Neural crest cell (in vitro differentiated cells): ENCODE data around the gene ANKDD1B. TPM values are rescaled to one million over a fixed set of nuclear protein-coding genes. Genes with fewer than 3 reads are reported as not detected.
"Not testable (repeated sequence)": the region's sequence is repeated elsewhere in the genome, so short reads cannot be mapped to it uniquely, and the experiment has no call there.

Experiments
- DNase-seq: peaks from one replicate; pipeline ENCODE4 v3.0.0; 2021; ENCODE audit warnings: low read depth, mixed read lengths, low spot score
- H3K27ac Mint-ChIP-seq: one replicate; pipeline ENCODE4 v1.8.0; 2021; ENCODE audit warnings: mild to moderate bottlenecking, mixed read lengths; ENCODE audit not compliant: unreplicated experiment
- H3K27me3 Mint-ChIP-seq: 2 replicates; pipeline ENCODE4 v1.8.0; 2021; ENCODE audit warnings: low read depth, mild to moderate bottlenecking, mixed read lengths
- H3K36me3 Mint-ChIP-seq: 2 replicates; pipeline ENCODE4 v1.8.0; 2021; ENCODE audit warnings: low read depth, mild to moderate bottlenecking, mixed read lengths
- H3K4me1 Mint-ChIP-seq: 2 replicates; pipeline ENCODE4 v1.8.0; 2021; ENCODE audit warnings: mixed read lengths
- H3K4me3 Mint-ChIP-seq: one replicate; pipeline ENCODE4 v1.8.0; 2021; ENCODE audit warnings: mild to moderate bottlenecking, mixed read lengths
- H3K9me3 Mint-ChIP-seq: 2 replicates; pipeline ENCODE4 v1.8.0; 2021; ENCODE audit warnings: mixed read lengths
- CTCF ChIP-seq: fragments of 200-600 bp; sonication (generic); conservative IDR thresholded peaks from 2 replicates; pipeline ENCODE4 v1.5.0; 2021; ENCODE audit warnings: antibody characterized with exemption, mild to moderate bottlenecking
- long read RNA-seq: library from polyadenylated mRNA; unstranded; transcript quantifications from one replicate; pipeline ENCODE4 v2.0.0, GENCODE V29; 2020
- total RNA-seq: library from RNA; stranded (reverse); gene quantifications from 2 replicates; pipeline ENCODE4 v1.2.1, GENCODE V29; 2021

Gene ANKDD1B
- 0.20 and 0.28 TPM in 2 replicates for total RNA-seq
- long read RNA-seq = 0 reads

GRCh38 chr5:75611311-75612225 lies at the start of gene ANKDD1B:
Gene ANKDD1B, plus strand, starts transcription at chr5:75611453. Its CDS starts 182 bp downstream, at chr5:75611635.
- Mint-ChIP-seq H3K9me3 (no peaks in the 10 kb centered on the region), H3K27me3 (peaks cover 5% of the 10 kb centered on the region), H3K27ac (peak within 1 kb of the TSS; percentile 85), H3K4me1 (peaks cover 18% of the 10 kb centered on the region), H3K4me3 (peak within 1 kb of the TSS; percentile 79), H3K36me3 (no peaks in the 10 kb centered on the region)
- TF ChIP-seq CTCF = no peak
- DNase-seq = peak; percentile 41

- H3K9me3 Mint-ChIP-seq = peaks cover 22% of the 10 kb centered on the region
- peaks cover 15% of the 10 kb centered on the region for H3K4me1 Mint-ChIP-seq
- peaks cover 44% of the 10 kb centered on the region for H3K36me3 Mint-ChIP-seq
- H3K27me3 Mint-ChIP-seq, DNase-seq, H3K4me3 Mint-ChIP-seq: not testable (repeated sequence)
- peak overlapping the region; percentile 22 for H3K27ac Mint-ChIP-seq
These were observed 45.1 kb upstream of the ANKDD1B start for GRCh38 chr5:75565991-75566709.

- H3K4me3 Mint-ChIP-seq = no peak overlapping the region
- no peak for DNase-seq
- peaks cover 19% of the 10 kb centered on the region for H3K9me3 Mint-ChIP-seq
- H3K36me3 Mint-ChIP-seq = peaks cover 39% of the 10 kb centered on the region
- H3K4me1 Mint-ChIP-seq = peaks cover 15% of the 10 kb centered on the region
- no peaks in the 10 kb centered on the region for H3K27me3 Mint-ChIP-seq
- no peak for TF ChIP-seq CTCF
- peak overlapping the region; percentile 22 for H3K27ac Mint-ChIP-seq
These were observed 44.4 kb upstream of the ANKDD1B start for GRCh38 chr5:75566710-75567309.

- Mint-ChIP-seq H3K4me1 (peaks cover 15% of the 10 kb centered on the region), H3K27ac (peak overlapping the region; percentile 23), H3K27me3 (no peaks in the 10 kb centered on the region), H3K9me3 (peaks cover 14% of the 10 kb centered on the region), H3K4me3 (no peak overlapping the region), H3K36me3 (peaks cover 30% of the 10 kb centered on the region)
- no peak for DNase-seq
- no peak for TF ChIP-seq CTCF
These were observed 43.5 kb upstream of the ANKDD1B start for GRCh38 chr5:75567710-75568109.

GRCh38 chr5:75568202-75568601 lies 43.1 kb upstream of the ANKDD1B start:
- Mint-ChIP-seq H3K27ac (no peak overlapping the region), H3K27me3 (no peaks in the 10 kb centered on the region), H3K4me3 (no peak overlapping the region), H3K4me1 (peaks cover 15% of the 10 kb centered on the region), H3K9me3 (peaks cover 13% of the 10 kb centered on the region), H3K36me3 (peaks cover 25% of the 10 kb centered on the region)
- no peak for DNase-seq
- TF ChIP-seq CTCF = no peak
